Neuronal stem cell (in vitro differentiated cells): Measurements from ENCODE around the gene PRKCE.

Experiments used
- DNase-seq: peaks from one replicate; pipeline ENCODE4 v3.0.0-alpha.2; 2013; ENCODE audit warnings: low spot score
- H2AFZ ChIP-seq: one replicate; pipeline ENCODE4 v1.6.1; 2013; ENCODE audit warnings: mild to moderate bottlenecking, low read length, inconsistent platforms
- H2AK5ac ChIP-seq: 2 replicates; pipeline ENCODE4 v1.6.1; 2013; ENCODE audit warnings: low read depth, mild to moderate bottlenecking, inconsistent platforms, low read length, moderate library complexity, mixed read lengths
- H2BK120ac ChIP-seq: 2 replicates; pipeline ENCODE4 v1.6.1; 2013; ENCODE audit warnings: low read depth, mild to moderate bottlenecking, inconsistent platforms, low read length, moderate library complexity, mixed read lengths
- H2BK12ac ChIP-seq: one replicate; pipeline ENCODE4 v1.6.1; 2013; ENCODE audit warnings: low read length, inconsistent platforms
- H2BK15ac ChIP-seq: 2 replicates; pipeline ENCODE4 v1.6.1; 2013; ENCODE audit warnings: mild to moderate bottlenecking, low read length, inconsistent platforms, mixed read lengths
- H2BK5ac ChIP-seq: one replicate; pipeline ENCODE4 v1.6.1; 2013; ENCODE audit warnings: inconsistent platforms, mild to moderate bottlenecking, low read length, moderate library complexity
- H3K14ac ChIP-seq: one replicate; pipeline ENCODE4 v1.6.1; 2013; ENCODE audit warnings: low read length, inconsistent platforms
- H3K18ac ChIP-seq: 2 replicates; pipeline ENCODE4 v1.6.1; 2013; ENCODE audit warnings: low read length, inconsistent platforms
- H3K23ac ChIP-seq: 2 replicates; pipeline ENCODE4 v1.6.1; 2013; ENCODE audit warnings: low read depth, mild to moderate bottlenecking, mixed read lengths, low read length, inconsistent platforms; ENCODE audit not compliant: poor library complexity
- H3K27ac ChIP-seq: replicated peaks from 3 replicates; pipeline ENCODE4 v1.5.1; 2013; ENCODE audit warnings: low read length, inconsistent platforms
- H3K27me3 ChIP-seq, 3 experiments: 2 replicates each; pipeline ENCODE4 v1.6.1; 2013; ENCODE audit warnings: low read length in 3 of 3, mild to moderate bottlenecking in 2 of 3, inconsistent platforms in 1 of 3, low read depth in 1 of 3, mixed read lengths in 1 of 3, moderate library complexity in 1 of 3; ENCODE audit not compliant: control insufficient read depth in 3 of 3, insufficient read depth in 3 of 3
- H3K36me3 ChIP-seq, 2 donors: replicated peaks in 1 of 2; 2 replicates each; pipeline ENCODE4 v1.6.1; 2013; ENCODE audit warnings: low read length in 2 of 2; ENCODE audit not compliant: control insufficient read depth in 2 of 2, insufficient read depth in 2 of 2
- H3K4ac ChIP-seq: 2 replicates; pipeline ENCODE4 v1.6.1; 2013; ENCODE audit warnings: inconsistent platforms, mild to moderate bottlenecking, low read length, moderate library complexity
- H3K4me1 ChIP-seq, 2 donors: 1 replicate in 1 of 2; 2 replicates in 1 of 2; pipeline ENCODE4 v1.6.1; 2013; ENCODE audit warnings: low read length in 2 of 2, low read depth in 1 of 2; ENCODE audit not compliant: control insufficient read depth in 2 of 2, insufficient read depth in 1 of 2
- H3K4me2 ChIP-seq: one replicate; pipeline ENCODE4 v1.6.1; 2013; ENCODE audit warnings: mild to moderate bottlenecking, low read length, inconsistent platforms; ENCODE audit not compliant: insufficient read depth, poor library complexity, severe bottlenecking
- H3K4me3 ChIP-seq, 2 donors: 2 replicates each; pipeline ENCODE4 v1.5.1; 2013; ENCODE audit warnings: low read length in 2 of 2, mild to moderate bottlenecking in 2 of 2, inconsistent platforms in 1 of 2, moderate library complexity in 1 of 2
- H3K79me1 ChIP-seq: one replicate; pipeline ENCODE4 v1.6.1; 2013; ENCODE audit warnings: low read depth, mild to moderate bottlenecking, inconsistent platforms, low read length, moderate library complexity
- H3K9ac ChIP-seq: one replicate; pipeline ENCODE4 v1.6.1; 2013; ENCODE audit warnings: mild to moderate bottlenecking, low read depth, low read length, inconsistent platforms; ENCODE audit not compliant: poor library complexity
- H3K9me3 ChIP-seq, 2 donors: replicated peaks in 1 of 2; 2 replicates each; pipeline versions ENCODE3 to v1.6.1; 2013; ENCODE audit warnings: low read length in 2 of 2, mild to moderate bottlenecking in 2 of 2, inconsistent platforms in 1 of 2, low read depth in 1 of 2, mixed read lengths in 1 of 2, moderate library complexity in 1 of 2; ENCODE audit not compliant: control insufficient read depth in 2 of 2, insufficient read depth in 1 of 2
- H4K8ac ChIP-seq: one replicate; pipeline ENCODE4 v1.6.1; 2013; ENCODE audit warnings: low read depth, mild to moderate bottlenecking, inconsistent platforms, low read length, moderate library complexity
- H4K91ac ChIP-seq: one replicate; pipeline ENCODE4 v1.6.1; 2013; ENCODE audit warnings: low read length, low read depth, mild to moderate bottlenecking, inconsistent platforms; ENCODE audit not compliant: poor library complexity
- WGBS, 2 donors: extraction: QIAGEN DNeasy Blood & Tissue Kit; methylation state at CpG; one replicate each; pipeline ENCODE4 v1.1.7; 2013; ENCODE audit warnings: missing lambda C conversion rate in 2 of 2, mixed read lengths in 1 of 2; ENCODE audit not compliant: insufficient read length in 2 of 2, insufficient replicate concordance in 1 of 2; ENCODE audit errors: extremely low coverage in 2 of 2; 5-methylcytosine and 5-hydroxymethylcytosine counted together

The PRKCE gene

GRCh38 chr2:45721150-45721549 lies 69.7 kb downstream of the PRKCE start:
- no peak overlapping the region for H3K27ac ChIP-seq
- no peaks in the 10 kb centered on the region for H3K79me1 ChIP-seq
- H3K27me3 ChIP-seq = no peaks in the 10 kb centered on the region
- H2AK5ac ChIP-seq = no peak overlapping the region
- H3K4me1 ChIP-seq = no peaks in the 10 kb centered on the region
- no peaks in the 10 kb centered on the region for H3K36me3 ChIP-seq
- H3K18ac ChIP-seq = no peak overlapping the region
- no CpG with 5 or more reads among the region's 1 CpG for WGBS, 2 donors
- no peak overlapping the region for H2BK15ac ChIP-seq
- no peak for DNase-seq
- H3K4me3 ChIP-seq = no peak overlapping the region
- H3K14ac ChIP-seq = no peak overlapping the region
- no peak overlapping the region for H2BK120ac ChIP-seq
- H4K8ac ChIP-seq = no peak overlapping the region
- H3K9ac ChIP-seq = no peak overlapping the region
- H2AFZ ChIP-seq = no peak overlapping the region
- no peak overlapping the region for H4K91ac ChIP-seq
- H3K4ac ChIP-seq = no peak overlapping the region
- no peak overlapping the region for H3K23ac ChIP-seq
- H2BK5ac ChIP-seq = no peak overlapping the region
- no peak overlapping the region for H3K4me2 ChIP-seq
- no peak overlapping the region for H2BK12ac ChIP-seq
- H3K9me3 ChIP-seq = no peaks in the 10 kb centered on the region

- H3K27ac ChIP-seq = no peak overlapping the region
- H4K91ac ChIP-seq = no peak overlapping the region
- H3K36me3 ChIP-seq = no peaks in the 10 kb centered on the region
- no peak overlapping the region for H3K9ac ChIP-seq
- no peak overlapping the region for H2BK120ac ChIP-seq
- H3K4me2 ChIP-seq = no peak overlapping the region
- no peaks in the 10 kb centered on the region for H3K9me3 ChIP-seq
- no peak overlapping the region for H2BK12ac ChIP-seq
- H3K23ac ChIP-seq = no peak overlapping the region
- no peak overlapping the region for H2AFZ ChIP-seq
- H3K27me3 ChIP-seq = no peaks in the 10 kb centered on the region
- H3K4ac ChIP-seq = no peak overlapping the region
- no peaks in the 10 kb centered on the region for H3K4me1 ChIP-seq
- H2BK15ac ChIP-seq = no peak overlapping the region
- H3K18ac ChIP-seq = no peak overlapping the region
- no peak overlapping the region for H4K8ac ChIP-seq
- no peaks in the 10 kb centered on the region for H3K79me1 ChIP-seq
- H2AK5ac ChIP-seq = no peak overlapping the region
- H3K4me3 ChIP-seq = no peak overlapping the region
- DNase-seq = no peak
- H2BK5ac ChIP-seq = no peak overlapping the region
- no peak overlapping the region for H3K14ac ChIP-seq
- no CpG with 5 or more reads among the region's 5 CpGs for WGBS, 2 donors
These were observed 71.0 kb downstream of the PRKCE start for GRCh38 chr2:45722477-45722876.

GRCh38 chr2:45723857-45724256 lies 72.4 kb downstream of the PRKCE start:
- Histone ChIP-seq H3K4me2 (no peak overlapping the region), H2BK15ac (no peak overlapping the region), H2BK120ac (no peak overlapping the region), H2BK5ac (no peak overlapping the region), H3K9me3 (no peaks in the 10 kb centered on the region), H3K4me1 (no peaks in the 10 kb centered on the region), H3K9ac (no peak overlapping the region), H3K4ac (no peak overlapping the region), H2AFZ (no peak overlapping the region), H3K18ac (no peak overlapping the region), H3K4me3 (no peak overlapping the region), H3K27ac (no peak overlapping the region), H3K36me3 (no peaks in the 10 kb centered on the region), H4K91ac (no peak overlapping the region), H3K27me3 (no peaks in the 10 kb centered on the region), H3K23ac (no peak overlapping the region), H4K8ac (no peak overlapping the region), H3K14ac (no peak overlapping the region), H3K79me1 (no peaks in the 10 kb centered on the region), H2AK5ac (no peak overlapping the region), H2BK12ac (no peak overlapping the region)
- no CpG with 5 or more reads among the region's 2 CpGs for WGBS, 2 donors
- DNase-seq = no peak

GRCh38 chr2:45724335-45724734 lies 72.9 kb downstream of the PRKCE start:
- no peak overlapping the region for H2BK5ac ChIP-seq
- no peak overlapping the region for H2AFZ ChIP-seq
- no peaks in the 10 kb centered on the region for H3K79me1 ChIP-seq
- no CpG with 5 or more reads among the region's 2 CpGs for WGBS, 2 donors
- no peak overlapping the region for H2BK120ac ChIP-seq
- DNase-seq = no peak
- no peaks in the 10 kb centered on the region for H3K4me1 ChIP-seq
- H3K9ac ChIP-seq = no peak overlapping the region
- H3K14ac ChIP-seq = no peak overlapping the region
- no peak overlapping the region for H4K8ac ChIP-seq
- no peak overlapping the region for H2BK12ac ChIP-seq
- no peaks in the 10 kb centered on the region for H3K27me3 ChIP-seq
- H3K4me3 ChIP-seq = no peak overlapping the region
- no peak overlapping the region for H2BK15ac ChIP-seq
- no peak overlapping the region for H2AK5ac ChIP-seq
- no peak overlapping the region for H3K4me2 ChIP-seq
- no peaks in the 10 kb centered on the region for H3K36me3 ChIP-seq
- H3K23ac ChIP-seq = no peak overlapping the region
- no peak overlapping the region for H3K27ac ChIP-seq
- no peaks in the 10 kb centered on the region for H3K9me3 ChIP-seq
- no peak overlapping the region for H3K4ac ChIP-seq
- H3K18ac ChIP-seq = no peak overlapping the region
- H4K91ac ChIP-seq = no peak overlapping the region
